Measurements from ENCODE around the gene RBPJ.

DNA sequence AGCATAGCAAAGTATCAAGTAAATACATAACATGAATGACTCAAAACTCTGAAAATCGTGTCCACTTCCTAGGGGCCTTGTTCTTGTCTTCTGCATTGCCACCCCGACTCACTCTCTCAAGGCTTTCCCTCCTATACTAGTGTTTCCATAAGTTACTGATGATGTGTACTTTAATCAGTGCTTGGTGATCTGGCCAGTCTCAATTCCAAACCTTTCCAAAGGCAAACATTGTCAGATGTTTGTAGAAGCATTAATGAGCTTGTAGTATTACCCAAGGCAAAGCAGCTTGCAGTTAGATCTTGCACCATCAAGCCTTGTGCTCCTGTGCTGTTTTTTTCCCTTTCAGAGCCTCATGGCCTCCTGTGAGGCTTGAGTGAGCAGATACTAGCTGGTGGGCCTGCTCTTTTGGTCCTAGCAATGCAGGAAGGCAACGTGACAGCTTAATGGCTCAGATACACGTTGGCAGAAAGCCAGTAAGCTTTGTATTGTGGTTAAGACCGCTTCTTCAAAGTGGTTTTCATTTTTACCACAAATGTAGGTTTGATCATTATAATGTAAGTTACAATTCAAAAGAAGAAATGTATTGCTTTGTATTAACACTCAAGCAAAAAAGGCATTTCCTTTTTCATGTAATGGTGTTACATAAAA is 51.8 kb downstream of the RBPJ start:
- TF ChIP-seq, protein P1, sequence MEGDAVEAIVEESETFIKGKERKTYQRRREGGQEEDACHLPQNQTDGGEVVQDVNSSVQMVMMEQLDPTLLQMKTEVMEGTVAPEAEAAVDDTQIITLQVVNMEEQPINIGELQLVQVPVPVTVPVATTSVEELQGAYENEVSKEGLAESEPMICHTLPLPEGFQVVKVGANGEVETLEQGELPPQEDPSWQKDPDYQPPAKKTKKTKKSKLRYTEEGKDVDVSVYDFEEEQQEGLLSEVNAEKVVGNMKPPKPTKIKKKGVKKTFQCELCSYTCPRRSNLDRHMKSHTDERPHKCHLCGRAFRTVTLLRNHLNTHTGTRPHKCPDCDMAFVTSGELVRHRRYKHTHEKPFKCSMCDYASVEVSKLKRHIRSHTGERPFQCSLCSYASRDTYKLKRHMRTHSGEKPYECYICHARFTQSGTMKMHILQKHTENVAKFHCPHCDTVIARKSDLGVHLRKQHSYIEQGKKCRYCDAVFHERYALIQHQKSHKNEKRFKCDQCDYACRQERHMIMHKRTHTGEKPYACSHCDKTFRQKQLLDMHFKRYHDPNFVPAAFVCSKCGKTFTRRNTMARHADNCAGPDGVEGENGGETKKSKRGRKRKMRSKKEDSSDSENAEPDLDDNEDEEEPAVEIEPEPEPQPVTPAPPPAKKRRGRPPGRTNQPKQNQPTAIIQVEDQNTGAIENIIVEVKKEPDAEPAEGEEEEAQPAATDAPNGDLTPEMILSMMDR (IDR thresholded peaks at IDR 0.05), result no peak
- no peak for TF ChIP-seq POLR2A (IDR thresholded peaks at IDR 0.05)

Data from body of pancreas (tissue), 4 donors.